Posterior vena cava (tissue), 2 donors: Measurements from ENCODE around the gene TCF4. TPM values are rescaled to one million over a fixed set of nuclear protein-coding genes. Genes with fewer than 3 reads are reported as not detected.

Experiments
- DNase-seq: peaks from one replicate; pipeline ENCODE4 v3.0.0-alpha.2; 2020; ENCODE audit warnings: low spot score
- intact Hi-C, 2 donors: fragments of 100-400 bp; cut with DNase I; formaldehyde crosslinking; loops; one replicate each; pipeline versions ENCODE4 v1.14.1 to v1.14.2; 2022 to 2023
- total RNA-seq, 2 donors: library from RNA; stranded (reverse); fragmentation: NEBNext Ultra II Directional; extraction: Animal tissue kit (Norgen Biotek cat#: 25700); gene quantifications; one replicate each; pipeline ENCODE4 v1.2.1, GENCODE V29; 2021
- donor health status: DM: yes; HTN: yes; CAD: no.
- donor health status: DM: yes; HTN: yes; CAD: no.

TCF4 gene
- total RNA-seq, 2 donors from 2014 or later, result 85.5 to 98.7 TPM

- DNase-seq, result peak; percentile 93
- intact Hi-C loops, result loop anchor here in 1 of 2 donors (5.0 kb wide), 1 partner anchor 181 kb away; the partner anchor contains the start of gene TCF4
These were observed 182.0 kb downstream of the TCF4 start for GRCh38 chr18:55405893-55406406.

- intact Hi-C loops, result loop anchor here in 1 of 2 donors (5.0 kb wide), 1 partner anchor 182 kb away; the partner anchor contains the start of gene TCF4
- no peak for DNase-seq
These were observed 182.5 kb downstream of the TCF4 start for GRCh38 chr18:55405475-55405874.

DNA sequence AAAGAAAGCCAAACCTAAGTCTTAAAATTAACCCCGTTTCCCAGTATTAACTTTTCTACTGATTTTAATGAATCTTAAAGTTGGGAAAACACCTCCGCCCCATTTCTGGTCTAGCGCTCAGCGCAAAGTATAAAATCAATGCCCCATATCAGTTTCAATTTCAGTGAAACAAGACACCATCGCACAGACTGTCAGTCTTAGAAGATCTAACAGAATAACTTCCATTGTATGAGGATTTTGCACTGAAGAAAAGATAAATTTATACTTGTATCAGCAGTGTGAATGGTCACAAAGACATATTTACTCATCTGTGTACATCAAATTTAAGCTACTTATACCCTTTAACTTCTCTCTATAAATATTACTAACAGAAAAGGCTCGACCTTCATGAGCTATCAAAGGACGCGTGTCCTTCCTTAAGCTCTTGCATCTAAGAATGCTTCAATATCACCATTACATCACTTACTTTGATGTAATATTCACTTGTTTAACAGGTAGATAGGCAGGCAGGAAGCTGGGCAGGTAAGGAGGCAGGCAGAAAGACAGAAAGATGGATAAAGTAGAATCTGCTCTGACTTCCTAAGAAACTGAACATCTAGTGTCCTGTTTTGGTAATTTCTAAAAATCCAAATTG is 183.0 kb downstream of the TCF4 start:
- no peak for DNase-seq
- intact Hi-C loops, result loop anchor here (5.0 kb wide), 2 partner anchors 182 to 472 kb away; partner anchors contain the start of gene TCF4 (in 1 of the 2)

- intact Hi-C loops, result loop anchor here in 1 of 2 donors (5.0 kb wide), 1 partner anchor 473 kb away; no protein-coding TSS in a partner anchor
- no peak for DNase-seq
These were observed 183.7 kb downstream of the TCF4 start for GRCh38 chr18:55404136-55404830.

GRCh38 chr18:55403421-55403949 is 184.5 kb downstream of the TCF4 start:
- intact Hi-C loops, result loop anchor here in 1 of 2 donors (5.0 kb wide), 1 partner anchor 474 kb away; no protein-coding TSS in a partner anchor

DNA sequence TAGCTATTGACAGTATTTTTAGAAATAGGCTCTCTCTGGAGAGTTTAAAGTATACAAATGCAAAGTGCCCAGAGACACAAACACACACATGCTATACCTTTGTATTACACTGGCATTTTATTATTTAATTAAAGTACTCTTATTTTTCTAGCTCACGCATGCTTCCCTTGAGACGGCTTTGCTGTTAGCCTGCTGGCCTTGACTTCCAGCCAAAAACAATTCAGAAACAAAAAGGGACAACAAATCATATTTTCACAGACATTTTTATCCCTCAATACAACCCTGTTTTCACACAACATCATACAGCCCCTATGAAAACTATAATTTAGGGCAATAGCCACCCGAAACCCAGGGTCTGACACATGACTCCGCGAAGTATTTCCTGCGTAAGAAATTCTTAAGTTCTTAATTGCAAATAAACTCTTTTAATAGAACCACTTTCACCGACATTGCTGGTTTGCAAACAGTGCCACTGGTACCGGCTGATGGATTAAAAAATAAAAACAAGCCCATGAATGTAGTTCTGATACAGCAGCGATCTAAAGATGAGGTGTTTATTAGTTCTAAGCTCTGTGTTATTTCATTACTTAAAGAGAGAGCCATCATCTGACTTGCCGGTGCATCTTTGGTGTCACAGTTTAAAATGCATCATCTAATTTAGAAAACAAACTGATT is 185.1 kb downstream of the TCF4 start:
- DNase-seq, result no peak
- intact Hi-C loops, result loop anchor here in 1 of 2 donors (5.0 kb wide), 1 partner anchor 474 kb away; no protein-coding TSS in a partner anchor

More at GRCh38 chr18:55403421-55403949, 184.5 kb downstream of the TCF4 start:
- no peak for DNase-seq

- intact Hi-C loops, result loop anchor here in 1 of 2 donors (5.0 kb wide), 1 partner anchor 476 kb away; no protein-coding TSS in a partner anchor
- no peak for DNase-seq
These were observed 186.3 kb downstream of the TCF4 start for GRCh38 chr18:55401638-55402191.

- intact Hi-C loops, result loop anchor here in 1 of 2 donors (5.0 kb wide), 1 partner anchor 476 kb away; no protein-coding TSS in a partner anchor
- no peak for DNase-seq
These were observed 187.1 kb downstream of the TCF4 start for GRCh38 chr18:55400590-55401541.

DNA sequence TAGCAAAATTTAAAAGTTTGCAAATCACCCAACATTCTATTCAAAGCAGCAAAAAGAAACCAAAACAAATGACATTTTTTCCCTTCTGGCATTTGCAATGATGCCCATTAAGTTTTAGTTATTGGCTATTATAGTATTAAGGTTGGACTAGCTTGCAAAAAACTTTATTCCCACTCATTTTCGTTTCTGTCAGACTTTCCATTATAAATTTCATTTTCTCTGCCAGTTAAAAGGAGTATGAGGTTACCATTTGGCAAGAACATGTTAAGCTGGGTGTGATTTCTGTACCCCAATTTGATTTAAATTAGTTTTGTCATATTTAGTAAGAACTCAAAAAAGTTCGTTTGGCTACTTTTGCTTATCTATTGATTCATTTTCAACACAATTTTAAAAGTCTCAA is 187.9 kb downstream of the TCF4 start:
- intact Hi-C loops, result loop anchor here in 1 of 2 donors (5.0 kb wide), 1 partner anchor 477 kb away; no protein-coding TSS in a partner anchor
- no peak for DNase-seq

DNA sequence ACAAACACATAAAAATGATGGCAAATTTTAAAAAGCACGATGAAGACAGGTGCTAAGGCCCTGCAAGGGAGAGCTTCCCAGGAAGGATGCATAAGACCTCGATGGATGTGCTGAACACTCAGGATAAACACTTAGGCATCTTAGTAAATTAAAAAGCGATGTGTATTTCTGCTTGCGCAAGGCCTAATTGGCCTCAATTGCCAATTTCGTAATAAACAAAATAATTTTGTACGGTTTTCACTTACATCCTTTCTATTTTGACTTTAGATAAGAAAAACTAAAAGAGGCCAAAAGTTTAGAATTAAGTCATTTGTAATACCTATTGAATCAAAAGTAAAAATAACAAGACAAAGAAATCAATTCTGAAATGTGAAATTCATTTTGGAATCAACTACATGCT is 189.1 kb downstream of the TCF4 start:
- intact Hi-C loops, result loop anchor here in 1 of 2 donors (10.0 kb wide), 1 partner anchor 64 kb away; no protein-coding TSS in a partner anchor
- DNase-seq, result no peak

DNA sequence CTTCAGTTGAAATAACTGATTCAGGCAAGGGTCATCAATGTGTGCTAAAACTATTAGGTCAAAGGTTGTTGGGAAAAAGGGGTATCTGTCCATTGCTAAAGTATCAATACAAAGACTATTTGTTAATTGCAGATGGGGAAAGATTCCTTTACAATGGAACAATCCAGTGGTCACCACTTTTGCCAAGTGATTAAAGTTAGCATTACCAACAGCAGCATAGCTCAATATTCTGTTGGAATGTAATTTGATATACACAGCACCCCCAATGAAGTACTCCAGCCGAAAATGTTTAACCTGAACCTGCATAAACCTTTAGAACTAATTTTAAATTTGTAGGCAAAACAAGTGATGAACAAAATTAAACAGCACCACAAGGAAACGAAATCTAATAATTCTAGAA is 191.0 kb downstream of the TCF4 start:
- intact Hi-C loops, result loop anchor here in 1 of 2 donors (10.0 kb wide), 1 partner anchor 62 kb away; no protein-coding TSS in a partner anchor
- no peak for DNase-seq

- no peak for DNase-seq
- intact Hi-C loops, result loop anchor here in 1 of 2 donors (10.0 kb wide), 1 partner anchor 62 kb away; no protein-coding TSS in a partner anchor
These were observed 191.6 kb downstream of the TCF4 start for GRCh38 chr18:55396267-55396905.

DNA sequence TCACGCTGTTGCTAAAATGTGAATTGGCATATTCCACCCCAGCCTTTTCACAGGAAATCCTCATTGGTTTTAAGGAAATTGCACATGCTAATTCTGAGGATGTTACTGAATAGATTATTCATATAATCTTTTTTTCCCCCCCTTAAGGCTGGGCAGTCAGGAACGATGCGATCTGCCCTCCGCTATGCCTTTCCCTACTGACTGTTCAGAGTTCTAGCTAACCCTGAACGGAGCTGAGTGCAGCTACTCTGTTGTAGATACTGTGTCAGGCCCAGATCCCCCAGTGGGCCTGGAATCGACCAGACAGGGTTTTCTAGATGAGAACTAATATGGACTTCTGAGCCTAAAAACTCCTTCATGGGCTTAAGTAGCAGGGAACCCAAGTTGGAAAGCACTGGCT is 192.2 kb downstream of the TCF4 start:
- no peak for DNase-seq
- intact Hi-C loops, result loop anchor here in 1 of 2 donors (10.0 kb wide), 1 partner anchor 61 kb away; no protein-coding TSS in a partner anchor

DNA sequence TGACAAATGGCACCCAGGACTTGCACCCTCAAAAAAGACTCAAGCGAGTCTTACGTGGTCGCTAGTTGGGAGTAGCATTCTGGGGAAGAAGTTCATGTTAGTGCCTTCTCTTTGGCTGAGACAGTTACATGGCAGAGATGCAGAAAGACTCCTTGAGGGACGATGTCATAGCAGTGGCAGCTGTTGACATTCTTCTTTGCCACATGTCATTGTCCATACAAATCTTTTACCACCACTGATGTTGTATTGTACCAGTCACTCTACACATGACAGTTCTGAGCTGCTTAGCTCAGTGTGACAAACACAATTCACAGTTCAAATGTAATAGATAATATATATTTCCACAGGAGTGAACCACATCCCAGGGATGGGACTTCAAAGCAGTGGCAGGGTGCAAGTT is 197.1 kb downstream of the TCF4 start:
- intact Hi-C loops, result loop anchor here in 1 of 2 donors (10.0 kb wide), 1 partner anchor 56 kb away; no protein-coding TSS in a partner anchor

GRCh38 chr18:55387139-55387984 is 200.6 kb downstream of the TCF4 start:
- DNase-seq, result no peak
- intact Hi-C loops, result no loop called here

More for the DNA sequence above, 197.1 kb downstream of the TCF4 start:
- no peak for DNase-seq

DNA sequence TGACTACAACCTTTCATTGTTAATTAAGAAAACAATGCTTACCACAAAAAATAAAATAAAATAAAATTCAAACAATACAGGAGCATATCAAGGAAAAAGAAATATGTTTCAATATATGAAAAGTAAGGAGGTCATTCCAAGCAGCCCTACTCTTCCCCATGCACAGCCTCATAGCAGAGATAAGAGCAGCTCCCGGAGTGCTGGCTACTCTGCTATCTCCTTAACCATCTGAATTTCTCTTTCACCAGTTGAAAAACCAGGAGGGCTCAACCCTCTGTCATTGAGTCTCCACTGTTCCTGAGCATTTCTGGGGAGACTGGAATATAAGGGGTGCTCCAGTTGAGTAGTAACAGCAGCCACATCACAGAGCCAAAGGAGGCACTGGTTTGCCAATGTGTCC is 201.4 kb downstream of the TCF4 start:
- intact Hi-C loops, result no loop called here
- no peak for DNase-seq
